ENCODE results near the gene CHST11.

The CHST11 gene

GRCh38 chr12:104767261-104767660 lies 310.5 kb downstream of the CHST11 start:
- no peaks in the 10 kb centered on the region for H3K9me3 ChIP-seq (ENCODE audit: control insufficient read depth, insufficient read depth, low read length)
- H3K4me1 ChIP-seq (ENCODE audit: control insufficient read depth, low read length), result peaks cover 13% of the 10 kb centered on the region
- H3K9me2 ChIP-seq (replicated peaks; ENCODE audit: control insufficient read depth, low read length), result no peaks in the 10 kb centered on the region
- H3K4me3 ChIP-seq (ENCODE audit: low read length), result no peak overlapping the region
- no peaks in the 10 kb centered on the region for H3F3A ChIP-seq (ENCODE audit: control insufficient read depth, insufficient read depth)
- H3K4me2 ChIP-seq (ENCODE audit: low read length), result no peak overlapping the region
- 0 out of 2 replicates have a peak, but pooled peaks cover 4% of the 10 kb centered on the region for H4K20me1 ChIP-seq (ENCODE audit: control insufficient read depth, insufficient read depth, low read depth, low read length)
- TF ChIP-seq, protein P1, sequence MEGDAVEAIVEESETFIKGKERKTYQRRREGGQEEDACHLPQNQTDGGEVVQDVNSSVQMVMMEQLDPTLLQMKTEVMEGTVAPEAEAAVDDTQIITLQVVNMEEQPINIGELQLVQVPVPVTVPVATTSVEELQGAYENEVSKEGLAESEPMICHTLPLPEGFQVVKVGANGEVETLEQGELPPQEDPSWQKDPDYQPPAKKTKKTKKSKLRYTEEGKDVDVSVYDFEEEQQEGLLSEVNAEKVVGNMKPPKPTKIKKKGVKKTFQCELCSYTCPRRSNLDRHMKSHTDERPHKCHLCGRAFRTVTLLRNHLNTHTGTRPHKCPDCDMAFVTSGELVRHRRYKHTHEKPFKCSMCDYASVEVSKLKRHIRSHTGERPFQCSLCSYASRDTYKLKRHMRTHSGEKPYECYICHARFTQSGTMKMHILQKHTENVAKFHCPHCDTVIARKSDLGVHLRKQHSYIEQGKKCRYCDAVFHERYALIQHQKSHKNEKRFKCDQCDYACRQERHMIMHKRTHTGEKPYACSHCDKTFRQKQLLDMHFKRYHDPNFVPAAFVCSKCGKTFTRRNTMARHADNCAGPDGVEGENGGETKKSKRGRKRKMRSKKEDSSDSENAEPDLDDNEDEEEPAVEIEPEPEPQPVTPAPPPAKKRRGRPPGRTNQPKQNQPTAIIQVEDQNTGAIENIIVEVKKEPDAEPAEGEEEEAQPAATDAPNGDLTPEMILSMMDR (IDR thresholded peaks at IDR 0.05; ENCODE audit: low read depth, low read length, poor library complexity, severe bottlenecking), result no peak
- TF ChIP-seq EZH2phosphoT487 (IDR thresholded peaks at IDR 0.05; ENCODE audit: borderline replicate concordance, low read length), result no peak
- no peak overlapping the region for H3K27ac ChIP-seq (ENCODE audit: low read depth, low read length)
- peaks cover 4% of the 10 kb centered on the region for H3K27me3 ChIP-seq (ENCODE audit: control insufficient read depth, low read length)
- H3K79me2 ChIP-seq (ENCODE audit: control insufficient read depth, low read length), result no peaks in the 10 kb centered on the region
- no peaks in the 10 kb centered on the region for H3K36me3 ChIP-seq (ENCODE audit: control insufficient read depth, low read length)

GRCh38 chr12:104768033-104768432 lies 311.3 kb downstream of the CHST11 start:
- Histone ChIP-seq H3F3A (ENCODE audit: control insufficient read depth, insufficient read depth) (no peaks in the 10 kb centered on the region), H4K20me1 (ENCODE audit: control insufficient read depth, insufficient read depth, low read depth, low read length) (0 out of 2 replicates have a peak, but pooled peaks cover 4% of the 10 kb centered on the region), H3K27ac (ENCODE audit: low read depth, low read length) (no peak overlapping the region), H3K4me2 (ENCODE audit: low read length) (no peak overlapping the region), H3K36me3 (ENCODE audit: control insufficient read depth, low read length) (no peaks in the 10 kb centered on the region), H3K27me3 (ENCODE audit: control insufficient read depth, low read length) (peaks cover 4% of the 10 kb centered on the region), H3K9me3 (ENCODE audit: control insufficient read depth, insufficient read depth, low read length) (peaks cover 6% of the 10 kb centered on the region), H3K4me3 (ENCODE audit: low read length) (no peak overlapping the region), H3K9me2 (replicated peaks; ENCODE audit: control insufficient read depth, low read length) (no peaks in the 10 kb centered on the region), H3K79me2 (ENCODE audit: control insufficient read depth, low read length) (no peaks in the 10 kb centered on the region), H3K4me1 (ENCODE audit: control insufficient read depth, low read length) (peaks cover 13% of the 10 kb centered on the region)
- TF ChIP-seq, protein P1 (IDR thresholded peaks at IDR 0.05; ENCODE audit: low read depth, low read length, poor library complexity, severe bottlenecking), result no peak
- no peak for TF ChIP-seq EZH2phosphoT487 (IDR thresholded peaks at IDR 0.05; ENCODE audit: borderline replicate concordance, low read length)

- H3K4me2 ChIP-seq (ENCODE audit: low read length), result no peak overlapping the region
- no peaks in the 10 kb centered on the region for H3F3A ChIP-seq (ENCODE audit: control insufficient read depth, insufficient read depth)
- H3K4me1 ChIP-seq (ENCODE audit: control insufficient read depth, low read length), result peaks cover 12% of the 10 kb centered on the region
These were observed 312.4 kb downstream of the CHST11 start for GRCh38 chr12:104769144-104769561.

More at GRCh38 chr12:104769144-104769561, 312.4 kb downstream of the CHST11 start:
- H3K27me3 ChIP-seq (ENCODE audit: control insufficient read depth, low read length), result no peaks in the 10 kb centered on the region; the same call in 1 of the 2 replicates
- H3K9me2 ChIP-seq (replicated peaks; ENCODE audit: control insufficient read depth, low read length), result no peaks in the 10 kb centered on the region
- no peak overlapping the region for H3K27ac ChIP-seq (ENCODE audit: low read depth, low read length)
- no peaks in the 10 kb centered on the region for H3K79me2 ChIP-seq (ENCODE audit: control insufficient read depth, low read length)
- TF ChIP-seq, protein P1 (IDR thresholded peaks at IDR 0.05; ENCODE audit: low read depth, low read length, poor library complexity, severe bottlenecking), result no peak
- no peak for TF ChIP-seq EZH2phosphoT487 (IDR thresholded peaks at IDR 0.05; ENCODE audit: borderline replicate concordance, low read length)
- H3K36me3 ChIP-seq (ENCODE audit: control insufficient read depth, low read length), result no peaks in the 10 kb centered on the region
- 0 out of 2 replicates have a peak, but pooled peaks cover 2% of the 10 kb centered on the region for H4K20me1 ChIP-seq (ENCODE audit: control insufficient read depth, insufficient read depth, low read depth, low read length)
- peaks cover 14% of the 10 kb centered on the region for H3K9me3 ChIP-seq (ENCODE audit: control insufficient read depth, insufficient read depth, low read length)
- H3K4me3 ChIP-seq (ENCODE audit: low read length), result no peak overlapping the region

Data from DOHH2 (cell line).